ENCODE measurements around the gene CSNK2B.

The CSNK2B gene

GRCh38 chr6:31669676-31670075, 3.8 kb downstream of the CSNK2B start, which contains the start of gene LY6G5B:
TSS of gene LY6G5B (plus strand) at chr6:31669976. CDS start at chr6:31670951, 975 bp downstream.
- TF ChIP-seq FOXM1 (IDR thresholded peaks at IDR 0.05; ENCODE audit: borderline replicate concordance), result no peak
- no peak for TF ChIP-seq CTBP1 (IDR thresholded peaks at IDR 0.05; ENCODE audit: borderline replicate concordance)
- TF ChIP-seq ZNF384 (IDR thresholded peaks at IDR 0.05), result no peak
- no peak for TF ChIP-seq TARDBP (IDR thresholded peaks at IDR 0.05)
- no peak for TF ChIP-seq ELF4 (IDR thresholded peaks at IDR 0.05)
- TF ChIP-seq FOXA1 (IDR thresholded peaks at IDR 0.05), result no peak
- no peak for TF ChIP-seq NFRKB (IDR thresholded peaks at IDR 0.05)
- TF ChIP-seq FOXK2 (IDR thresholded peaks at IDR 0.05), result no peak
- TF ChIP-seq SUZ12 (IDR thresholded peaks at IDR 0.05), result no peak
- TF ChIP-seq LEF1 (IDR thresholded peaks at IDR 0.05; ENCODE audit: borderline replicate concordance), result no peak
- TF ChIP-seq PKNOX1 (IDR thresholded peaks at IDR 0.05), result no peak
- no peak for TF ChIP-seq ARNT (IDR thresholded peaks at IDR 0.05)
- no peak for DNase-seq (ENCODE audit: extremely low spot score)
- POLR2A ChIA-PET, result interaction anchor here (1.1 to 1.5 kb wide), 2 partner anchors 9 to 34 kb away, joined by 3 to 4 read pairs; partner anchors contain the start of gene C6orf47
- CTCF ChIA-PET, result no interaction called here

- no peak for DNase-seq (ENCODE audit: extremely low spot score)
- TF ChIP-seq FOXK2 (IDR thresholded peaks at IDR 0.05), result no peak
- no peak for TF ChIP-seq FOXM1 (IDR thresholded peaks at IDR 0.05; ENCODE audit: borderline replicate concordance)
- no peak for TF ChIP-seq ZNF384 (IDR thresholded peaks at IDR 0.05)
- no peak for TF ChIP-seq BHLHE40 (IDR thresholded peaks at IDR 0.05; ENCODE audit: borderline replicate concordance)
- TF ChIP-seq SP1 (IDR thresholded peaks at IDR 0.05), result no peak
- no peak for TF ChIP-seq CTBP1 (IDR thresholded peaks at IDR 0.05; ENCODE audit: borderline replicate concordance)
- TF ChIP-seq NFRKB (IDR thresholded peaks at IDR 0.05), result no peak
- TF ChIP-seq ARNT (IDR thresholded peaks at IDR 0.05), result no peak
- ChIA-PET CTCF (no interaction called here), POLR2A (interaction anchor here (1.0 to 1.8 kb wide), 2 partner anchors 12 to 16 kb away, joined by 3 to 5 read pairs; partner anchors contain the start of genes C6orf47 and GPANK1)
Observed at GRCh38 chr6:31676322-31676903, 10.5 kb downstream of the CSNK2B start.

- no peak for DNase-seq (ENCODE audit: extremely low spot score)
- TF ChIP-seq NFRKB (IDR thresholded peaks at IDR 0.05) (no peak), SP1 (IDR thresholded peaks at IDR 0.05) (no peak), ELF4 (IDR thresholded peaks at IDR 0.05) (no peak), ARNT (IDR thresholded peaks at IDR 0.05) (no peak), TARDBP (IDR thresholded peaks at IDR 0.05) (no peak), ZNF384 (IDR thresholded peaks at IDR 0.05) (no peak), FOXM1 (IDR thresholded peaks at IDR 0.05; ENCODE audit: borderline replicate concordance) (no peak), LEF1 (IDR thresholded peaks at IDR 0.05; ENCODE audit: borderline replicate concordance) (no peak)
- CTCF ChIA-PET, result no interaction called here
- POLR2A ChIA-PET, result interaction anchor here (1.8 kb wide), 1 partner anchor 16 kb away, joined by 5 read pairs; the partner anchor contains the start of gene C6orf47
Observed at GRCh38 chr6:31676904-31677303, 11.0 kb downstream of the CSNK2B start.

- no peak for DNase-seq (ENCODE audit: extremely low spot score)
- ChIA-PET POLR2A (interaction anchor here (0.7 to 1.8 kb wide), 3 partner anchors 17 to 152 kb away, joined by 3 to 5 read pairs (median 3); partner anchors contain the start of genes C6orf47 and MSH5), CTCF (no interaction called here)
- TF ChIP-seq ARNT (IDR thresholded peaks at IDR 0.05), result no peak
- no peak for TF ChIP-seq BHLHE40 (IDR thresholded peaks at IDR 0.05; ENCODE audit: borderline replicate concordance)
- no peak for TF ChIP-seq PKNOX1 (IDR thresholded peaks at IDR 0.05)
Observed at GRCh38 chr6:31677955-31678354, 12.1 kb downstream of the CSNK2B start.

DNA sequence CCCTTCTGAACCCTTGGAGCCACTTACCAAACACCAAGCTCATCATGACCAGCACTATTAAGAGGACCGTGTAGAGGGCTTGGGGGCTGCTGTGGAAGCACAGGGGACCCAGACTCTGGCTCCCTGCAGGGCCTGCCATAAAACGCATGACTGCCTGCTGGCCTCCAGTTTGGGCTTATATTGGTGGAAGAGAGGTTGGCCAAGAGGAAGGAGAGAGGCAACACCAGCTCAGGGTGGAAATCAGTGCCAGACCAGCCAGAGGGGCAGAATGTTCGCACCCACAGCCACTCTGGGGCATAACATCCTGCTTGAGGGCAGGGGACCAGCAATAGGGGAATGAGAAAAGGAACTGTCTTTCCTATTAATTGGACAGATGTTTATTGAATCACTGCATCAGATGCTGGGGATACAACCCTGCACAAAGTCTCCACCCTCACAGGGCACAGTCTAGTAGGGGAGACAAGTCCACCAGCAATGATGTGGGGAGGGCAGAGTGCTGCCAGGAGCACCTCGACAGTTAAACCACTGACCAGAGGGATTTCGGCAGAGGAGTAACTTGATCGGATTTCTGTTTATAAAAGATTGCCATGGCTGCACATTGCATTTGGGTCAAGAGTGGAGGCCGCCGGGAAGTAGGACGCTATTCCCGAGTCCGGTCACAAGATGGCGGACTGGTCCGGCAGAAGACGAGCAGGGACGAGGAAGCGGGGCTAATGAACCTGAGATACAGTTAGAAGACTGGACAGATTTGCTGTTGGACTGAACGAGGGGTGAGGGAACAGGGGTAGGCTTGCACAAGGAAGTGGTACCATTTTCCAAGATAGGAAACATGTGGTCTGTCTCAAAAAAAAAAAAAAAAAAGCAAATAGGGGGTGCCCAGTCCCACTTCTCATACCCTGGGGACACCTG, 14.6 kb downstream of the CSNK2B start, which contains the start of gene LY6G5C:
LY6G5C (minus strand) TSS at position 842 of the 909 bp plus-strand sequence; CDS start at position 148, 694 bp downstream.
- POLR2A ChIA-PET, result interaction anchor here (1.0 kb wide), 1 partner anchor 20 kb away, joined by 3 read pairs; the partner anchor contains the start of gene C6orf47
- peak; percentile 82 for DNase-seq (ENCODE audit: extremely low spot score)
- CTCF ChIA-PET, result interaction anchor here (0.6 to 1.5 kb wide), 3 partner anchors 57 to 229 kb away, joined by 3 to 6 read pairs (median 5); no protein-coding TSS in a partner anchor
- TF ChIP-seq FOXM1 (IDR thresholded peaks at IDR 0.05; ENCODE audit: borderline replicate concordance) (no peak), LEF1 (IDR thresholded peaks at IDR 0.05; ENCODE audit: borderline replicate concordance) (no peak), SUZ12 (IDR thresholded peaks at IDR 0.05) (no peak), L3MBTL2 (conservative IDR thresholded peaks at IDR 0.05) (no peak), ZNF384 (IDR thresholded peaks at IDR 0.05) (no peak), FOXA1 (IDR thresholded peaks at IDR 0.05) (no peak), PKNOX1 (IDR thresholded peaks at IDR 0.05) (no peak), ELF4 (IDR thresholded peaks at IDR 0.05) (no peak), TARDBP (IDR thresholded peaks at IDR 0.05) (no peak), CTBP1 (IDR thresholded peaks at IDR 0.05; ENCODE audit: borderline replicate concordance) (no peak), BHLHE40 (IDR thresholded peaks at IDR 0.05; ENCODE audit: borderline replicate concordance) (no peak), SP1 (IDR thresholded peaks at IDR 0.05) (no peak), HDGF (IDR thresholded peaks at IDR 0.05; ENCODE audit: borderline replicate concordance) (no peak), NFRKB (IDR thresholded peaks at IDR 0.05) (no peak), ARNT (IDR thresholded peaks at IDR 0.05) (no peak)
